GM18873 (cell line): Measurements from ENCODE around the gene DRAP1.

Experiments used
- ATAC-seq: cut with Tn5 transposase; IDR thresholded peaks from one replicate; pipeline ENCODE4 v1.9.1; 2021; ENCODE audit warnings: mild to moderate bottlenecking, moderate library complexity, moderate number of reproducible peaks; ENCODE audit not compliant: unreplicated experiment, low FRiP score

Gene DRAP1

DNA sequence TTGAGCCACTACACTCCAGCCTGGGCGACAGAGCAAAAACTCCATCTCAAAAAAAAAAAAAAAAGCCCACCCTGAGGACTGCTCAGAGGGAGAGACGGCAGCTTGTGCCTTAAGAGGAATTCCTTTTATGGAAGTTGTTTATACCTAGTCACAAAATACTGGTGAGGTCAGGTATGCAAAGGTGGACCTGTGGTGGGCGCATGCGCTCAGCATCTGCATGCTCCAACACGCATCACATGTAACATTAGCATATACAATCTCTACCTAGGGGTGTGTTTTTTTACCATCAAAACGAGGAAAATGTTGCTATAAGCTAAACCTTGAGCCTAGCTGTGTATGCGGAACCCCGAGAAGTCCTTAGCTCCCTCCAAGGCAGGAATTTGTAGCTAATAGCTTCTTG, 35.5 kb downstream of the DRAP1 start:
- ATAC-seq: no peak

DNA sequence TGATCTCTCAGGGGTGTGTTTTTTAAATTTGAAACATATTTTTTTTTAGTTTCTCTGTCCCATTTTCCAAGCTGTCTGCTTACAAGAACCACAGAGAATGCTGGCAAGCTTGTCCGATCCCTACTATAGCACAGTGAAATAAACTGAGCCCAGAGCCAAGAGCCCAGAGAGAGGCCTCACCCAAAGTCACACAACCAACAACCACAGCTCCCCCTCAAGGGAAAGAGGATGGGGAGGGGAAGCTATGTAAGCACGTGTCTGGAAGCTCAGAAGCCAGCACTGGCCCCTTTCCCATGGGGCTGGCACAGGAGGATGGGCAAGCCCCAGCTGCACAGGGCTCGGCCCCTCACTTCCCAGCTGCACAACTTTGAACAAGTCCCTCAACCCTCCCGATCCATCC, 39.1 kb downstream of the DRAP1 start:
- no peak for ATAC-seq

DNA sequence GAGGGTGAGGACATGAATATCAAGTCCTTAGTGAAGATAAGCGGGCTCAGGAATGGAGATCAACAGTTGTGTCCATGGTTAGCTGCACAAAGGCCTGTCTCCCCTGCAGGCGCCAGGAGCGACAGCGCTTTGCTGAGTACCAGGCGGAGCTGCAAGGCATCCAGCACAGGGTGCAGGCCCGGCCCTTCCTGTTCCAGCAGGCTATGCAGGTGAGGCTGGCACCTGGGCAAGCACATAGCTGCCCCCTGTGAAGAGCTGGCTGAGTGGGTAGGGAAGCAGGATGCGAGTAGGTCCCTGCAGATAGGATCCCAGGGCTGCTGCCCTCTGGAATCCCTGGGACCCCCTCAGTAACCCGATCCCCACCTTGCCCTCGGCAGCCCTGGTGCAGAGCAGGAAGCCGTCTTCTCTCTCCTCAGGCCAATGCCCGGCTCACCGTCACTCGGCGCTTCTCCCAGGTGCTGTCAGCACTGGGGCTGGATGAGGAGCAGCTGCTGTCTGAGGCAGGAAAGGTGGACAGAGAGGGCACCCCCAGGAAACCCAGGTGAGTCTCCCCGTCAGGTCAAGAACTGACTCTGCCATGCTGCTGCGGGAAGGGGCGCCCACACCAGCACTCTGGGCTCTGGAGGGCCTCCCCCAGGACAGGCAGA, 39.7 kb downstream of the DRAP1 start:
- no peak for ATAC-seq

DNA sequence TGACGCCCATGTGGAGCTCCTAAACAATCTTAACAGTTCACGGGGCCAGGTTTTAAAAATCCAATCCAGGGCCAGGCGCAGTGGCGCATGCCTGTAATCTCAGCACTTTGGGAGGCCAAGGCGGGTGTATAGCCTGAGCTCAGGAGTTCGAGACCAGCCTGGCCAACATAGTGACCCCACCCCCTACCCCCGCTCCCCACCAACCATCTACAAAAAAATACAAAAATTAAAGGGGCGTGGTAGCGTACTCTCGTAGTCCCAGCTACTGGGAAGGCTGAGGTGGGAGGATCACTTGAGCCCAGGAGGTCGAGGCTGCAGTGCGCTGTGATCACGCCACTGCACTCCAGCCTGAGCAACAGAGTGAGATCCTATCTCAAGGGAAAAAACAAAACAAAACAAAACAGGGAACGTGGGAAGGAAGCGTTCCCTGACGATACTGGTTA, 41.6 kb downstream of the DRAP1 start:
- ATAC-seq: no peak

DNA sequence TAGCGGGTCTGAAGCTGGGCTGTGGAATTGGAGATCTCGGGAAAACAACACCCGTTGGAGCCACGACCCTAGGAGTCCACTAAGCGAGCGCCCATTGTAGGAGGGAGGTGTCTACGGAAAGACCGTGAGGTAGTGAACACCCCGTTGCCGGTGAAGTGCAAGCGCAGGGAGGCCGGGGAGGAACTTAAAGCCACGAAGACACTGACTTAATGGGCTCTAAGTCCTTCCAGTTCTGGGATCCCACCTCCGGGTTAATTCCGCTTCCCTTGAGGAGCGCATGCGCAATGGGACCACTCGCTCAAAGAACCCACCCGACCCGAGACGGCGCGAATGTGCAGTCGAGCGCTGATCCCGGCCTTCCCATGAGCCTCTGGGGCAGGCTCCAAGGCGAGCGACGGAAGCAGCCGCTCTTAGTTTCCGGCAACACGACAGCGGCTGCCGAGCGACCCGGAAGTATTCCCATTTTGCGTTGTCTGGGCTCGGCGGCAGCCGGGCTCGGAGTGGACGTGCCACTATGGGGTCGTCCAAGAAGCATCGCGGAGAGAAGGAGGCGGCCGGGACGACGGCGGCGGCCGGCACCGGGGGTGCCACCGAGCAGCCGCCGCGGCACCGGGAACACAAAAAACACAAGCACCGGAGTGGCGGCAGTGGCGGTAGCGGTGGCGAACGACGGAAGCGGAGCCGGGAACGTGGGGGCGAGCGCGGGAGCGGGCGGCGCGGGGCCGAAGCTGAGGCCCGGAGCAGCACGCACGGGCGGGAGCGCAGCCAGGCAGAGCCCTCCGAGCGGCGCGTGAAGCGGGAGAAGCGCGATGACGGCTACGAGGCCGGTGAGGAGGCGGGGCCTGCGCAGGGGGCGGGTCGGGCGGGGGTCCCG, 42.3 kb downstream of the DRAP1 start, which contains the start of gene SART1:
SART1 (plus strand) TSS at position 468 of the 874 bp plus-strand sequence; CDS start at position 515, 47 bp downstream.
- peak; percentile 80 for ATAC-seq

DNA sequence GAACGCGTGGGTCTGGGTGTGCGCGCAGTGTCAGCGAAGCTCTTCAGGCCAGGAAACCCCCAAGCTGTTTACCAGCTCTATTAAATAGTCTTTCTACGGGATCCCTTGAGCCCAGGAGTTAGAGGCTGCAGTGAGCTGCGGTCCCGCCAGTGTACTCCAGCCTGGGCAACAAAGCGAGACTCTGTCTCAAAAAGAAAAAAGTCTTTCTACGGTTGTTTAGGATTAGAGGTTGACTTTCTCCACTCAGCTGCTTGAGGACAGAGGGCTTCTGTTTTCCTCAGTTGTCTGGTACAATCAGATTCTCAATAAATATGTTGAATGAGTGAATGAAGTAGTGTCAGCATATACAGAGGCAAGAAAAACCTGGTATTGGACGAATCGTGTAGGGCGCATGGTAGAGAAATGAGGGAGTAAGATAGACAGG, 42.9 kb downstream of the DRAP1 start:
- ATAC-seq: no peak

DNA sequence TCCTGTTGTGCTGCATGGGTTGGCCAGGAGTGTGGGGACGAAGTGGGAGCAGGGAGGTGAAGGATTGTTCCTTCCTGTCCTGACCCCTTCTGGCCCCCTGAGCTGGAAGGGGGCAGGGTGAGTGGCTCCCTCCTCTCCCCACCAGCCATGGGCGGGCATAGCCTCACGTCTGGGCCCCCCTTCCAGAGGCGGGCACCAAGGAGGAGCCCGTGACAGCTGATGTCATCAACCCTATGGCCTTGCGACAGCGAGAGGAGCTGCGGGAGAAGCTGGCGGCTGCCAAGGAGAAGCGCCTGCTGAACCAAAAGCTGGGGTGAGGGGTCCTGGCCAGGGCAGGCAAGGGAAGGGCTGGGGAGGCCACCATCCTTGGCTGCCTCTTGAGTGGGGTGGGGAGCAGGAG, 45.7 kb downstream of the DRAP1 start:
- no peak for ATAC-seq

DNA sequence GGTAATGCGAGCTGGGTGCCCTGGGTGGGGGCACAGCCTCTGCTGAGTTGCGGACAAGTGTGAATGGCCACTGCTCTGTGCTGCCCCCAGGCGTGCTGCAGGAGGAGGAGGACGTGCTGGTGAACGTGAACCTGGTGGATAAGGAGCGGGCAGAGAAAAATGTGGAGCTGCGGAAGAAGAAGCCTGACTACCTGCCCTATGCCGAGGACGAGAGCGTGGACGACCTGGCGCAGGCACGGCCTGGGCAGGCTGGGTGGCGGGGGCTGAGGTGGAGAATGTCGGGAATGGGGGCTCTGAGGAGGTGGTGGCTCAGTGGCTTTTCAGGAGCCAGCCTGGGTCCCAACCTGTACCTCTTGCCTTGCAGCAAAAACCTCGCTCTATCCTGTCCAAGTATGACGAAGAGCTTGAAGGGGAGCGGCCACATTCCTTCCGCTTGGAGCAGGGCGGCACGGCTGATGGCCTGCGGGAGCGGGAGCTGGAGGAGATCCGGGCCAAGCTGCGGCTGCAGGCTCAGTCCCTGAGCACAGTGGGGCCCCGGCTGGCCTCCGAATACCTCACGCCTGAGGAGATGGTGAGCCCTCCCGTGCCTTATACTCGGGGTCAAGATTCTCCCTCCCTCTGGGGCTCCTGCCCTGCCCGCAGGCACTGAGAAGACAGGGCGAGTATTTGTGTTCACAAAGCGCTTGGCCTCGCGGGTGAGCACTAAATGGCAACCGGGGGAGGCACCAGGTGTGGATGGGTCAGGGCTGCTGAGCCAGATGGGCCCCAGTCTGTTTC, 46.9 kb downstream of the DRAP1 start:
- no peak for ATAC-seq

DNA sequence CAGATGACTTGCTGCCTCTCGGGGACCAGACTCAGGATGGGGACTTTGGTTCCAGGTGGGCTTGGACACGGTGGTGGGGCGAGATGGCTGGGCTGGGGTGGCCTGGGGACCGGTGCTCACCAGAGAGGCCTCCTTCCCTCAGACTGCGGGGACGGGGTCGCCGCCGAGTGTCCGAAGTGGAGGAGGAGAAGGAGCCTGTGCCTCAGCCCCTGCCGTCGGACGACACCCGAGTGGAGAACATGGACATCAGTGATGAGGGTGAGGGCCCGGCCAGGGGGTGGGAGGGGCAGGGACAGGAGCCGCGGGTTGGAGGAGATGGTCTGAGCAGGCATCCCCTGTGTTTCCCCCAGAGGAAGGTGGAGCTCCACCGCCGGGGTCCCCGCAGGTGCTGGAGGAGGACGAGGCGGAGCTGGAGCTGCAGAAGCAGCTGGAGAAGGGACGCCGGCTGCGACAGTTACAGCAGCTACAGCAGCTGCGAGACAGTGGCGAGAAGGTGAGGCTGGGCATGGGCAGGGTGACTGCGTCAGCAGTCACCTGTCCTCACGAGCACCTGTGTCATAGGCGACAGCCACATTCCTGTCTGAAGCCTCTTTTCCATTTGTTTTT, 48.2 kb downstream of the DRAP1 start:
- ATAC-seq: no peak

DNA sequence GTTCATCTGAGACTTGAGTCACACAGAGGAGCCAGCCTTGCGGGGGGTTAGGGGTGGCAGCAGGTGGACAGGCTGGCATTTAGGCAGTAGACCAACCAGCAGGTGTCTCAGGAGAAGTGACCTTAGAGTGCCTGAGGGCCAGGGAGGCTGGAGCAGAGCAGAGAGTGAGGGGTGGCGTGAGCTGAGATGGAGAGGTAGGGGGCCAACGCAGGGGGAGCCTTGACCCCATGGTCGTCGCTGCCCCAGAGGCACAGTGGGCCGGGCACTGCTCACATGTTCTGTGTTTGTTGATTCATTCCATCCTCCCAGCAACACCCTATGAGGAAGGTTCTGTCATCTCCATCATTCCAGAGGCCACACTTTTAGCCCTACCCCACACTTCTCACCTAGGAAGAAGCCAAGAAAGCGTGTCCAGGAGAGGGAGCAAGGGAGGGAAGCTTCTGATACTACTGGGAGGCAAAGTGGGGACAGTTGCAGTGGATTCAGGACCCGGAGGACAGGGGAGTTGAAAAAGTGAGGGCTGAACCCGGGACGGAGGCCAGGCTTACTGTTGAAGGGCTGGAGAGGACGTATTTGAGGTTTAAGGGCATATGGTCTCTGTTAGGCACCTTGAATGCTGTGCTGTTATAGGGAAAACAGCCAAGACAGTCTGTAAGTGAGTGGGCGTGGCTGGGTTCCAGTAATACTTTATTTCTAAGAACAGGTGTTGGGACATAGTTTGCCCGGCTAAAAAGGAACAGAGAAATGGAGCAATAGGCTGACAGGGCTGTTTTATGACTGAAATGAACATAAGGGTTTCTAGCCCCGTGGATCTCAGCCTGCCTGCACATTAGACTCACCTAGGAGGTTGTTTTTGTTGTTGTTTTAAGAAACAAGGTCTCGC, 49.6 kb downstream of the DRAP1 start:
- no peak for ATAC-seq
